GM19455 (cell line): ENCODE data around the gene CDC42BPB.

Experiments used
- ATAC-seq: cut with Tn5 transposase; IDR thresholded peaks from one replicate; pipeline ENCODE4 v1.9.1; 2021; ENCODE audit not compliant: unreplicated experiment

CDC42BPB gene

GRCh38 chr14:102969060-102969791 is 88.1 kb downstream of the CDC42BPB start:
- no peak for ATAC-seq

- ATAC-seq = no peak
Measured at GRCh38 chr14:102968306-102968705, 89.0 kb downstream of the CDC42BPB start.

GRCh38 chr14:102967506-102967795 is 89.9 kb downstream of the CDC42BPB start:
- no peak for ATAC-seq

- ATAC-seq = no peak
Measured at GRCh38 chr14:102966681-102967505, 90.5 kb downstream of the CDC42BPB start.

- no peak for ATAC-seq
Measured at GRCh38 chr14:102965971-102966655, 91.2 kb downstream of the CDC42BPB start.

- ATAC-seq = no peak
Measured at GRCh38 chr14:102965282-102965681, 92.1 kb downstream of the CDC42BPB start.

GRCh38 chr14:102964152-102964730 is 93.1 kb downstream of the CDC42BPB start:
- no peak for ATAC-seq

GRCh38 chr14:102962111-102962627 is 95.2 kb downstream of the CDC42BPB start:
- no peak for ATAC-seq

GRCh38 chr14:102958461-102958860 is 98.9 kb downstream of the CDC42BPB start:
- no peak for ATAC-seq

GRCh38 chr14:102957222-102957621 is 100.1 kb downstream of the CDC42BPB start:
- ATAC-seq = no peak

- no peak for ATAC-seq
Measured at GRCh38 chr14:102955636-102956408, 101.5 kb downstream of the CDC42BPB start.

GRCh38 chr14:102954081-102954789 is 103.1 kb downstream of the CDC42BPB start:
- ATAC-seq = no peak

GRCh38 chr14:102953100-102953499 is 104.2 kb downstream of the CDC42BPB start:
- no peak for ATAC-seq

GRCh38 chr14:102952276-102952675 is 105.1 kb downstream of the CDC42BPB start:
- ATAC-seq = no peak

GRCh38 chr14:102951799-102952198 is 105.5 kb downstream of the CDC42BPB start:
- no peak for ATAC-seq

GRCh38 chr14:102951034-102951433 is 106.3 kb downstream of the CDC42BPB start:
- no peak for ATAC-seq

GRCh38 chr14:102949801-102950451 is 107.4 kb downstream of the CDC42BPB start:
- no peak for ATAC-seq

GRCh38 chr14:102949062-102949800 is 108.1 kb downstream of the CDC42BPB start:
- ATAC-seq = no peak

- no peak for ATAC-seq
Measured at GRCh38 chr14:102948698-102949061, 108.7 kb downstream of the CDC42BPB start.
